ENCODE data around the gene ACACA.

Gene ACACA

GRCh38 chr17:37389160-37389559 is 17.5 kb downstream of the ACACA start:
- Histone ChIP-seq H3K4me1 (ENCODE audit: low read length) (peaks cover 11% of the 10 kb centered on the region), H2AFZ (ENCODE audit: low read length) (no peak overlapping the region), H3K9ac (ENCODE audit: low read length) (no peak overlapping the region), H3K9me3 (replicated peaks; ENCODE audit: insufficient read depth, low read length) (no peaks in the 10 kb centered on the region), H3K79me2 (ENCODE audit: low read length) (no peaks in the 10 kb centered on the region), H3K4me3 (ENCODE audit: low read length) (no peak overlapping the region), H3K27me3 (replicated peaks; ENCODE audit: insufficient read depth, low read length) (no peaks in the 10 kb centered on the region), H3K36me3 (replicated peaks; ENCODE audit: insufficient read depth, low read length) (no peaks in the 10 kb centered on the region), H3K27ac (ENCODE audit: low read length) (no peak overlapping the region), H3K9me2 (replicated peaks; ENCODE audit: insufficient read depth, low read length) (no peaks in the 10 kb centered on the region), H4K20me1 (ENCODE audit: insufficient read depth, low read length) (no peaks in the 10 kb centered on the region), H3F3A (ENCODE audit: insufficient read depth, low read length) (no peaks in the 10 kb centered on the region), H3K4me2 (ENCODE audit: low read depth, low read length) (no peak overlapping the region)
- DNase-seq = no peak
- no peak for TF ChIP-seq EZH2phosphoT487 (IDR thresholded peaks at IDR 0.05; ENCODE audit: low read length)
- TF ChIP-seq EZH2 (optimal IDR thresholded peaks at IDR 0.05; ENCODE audit: low read depth, low read length) = no peak
- TF ChIP-seq, protein P1, sequence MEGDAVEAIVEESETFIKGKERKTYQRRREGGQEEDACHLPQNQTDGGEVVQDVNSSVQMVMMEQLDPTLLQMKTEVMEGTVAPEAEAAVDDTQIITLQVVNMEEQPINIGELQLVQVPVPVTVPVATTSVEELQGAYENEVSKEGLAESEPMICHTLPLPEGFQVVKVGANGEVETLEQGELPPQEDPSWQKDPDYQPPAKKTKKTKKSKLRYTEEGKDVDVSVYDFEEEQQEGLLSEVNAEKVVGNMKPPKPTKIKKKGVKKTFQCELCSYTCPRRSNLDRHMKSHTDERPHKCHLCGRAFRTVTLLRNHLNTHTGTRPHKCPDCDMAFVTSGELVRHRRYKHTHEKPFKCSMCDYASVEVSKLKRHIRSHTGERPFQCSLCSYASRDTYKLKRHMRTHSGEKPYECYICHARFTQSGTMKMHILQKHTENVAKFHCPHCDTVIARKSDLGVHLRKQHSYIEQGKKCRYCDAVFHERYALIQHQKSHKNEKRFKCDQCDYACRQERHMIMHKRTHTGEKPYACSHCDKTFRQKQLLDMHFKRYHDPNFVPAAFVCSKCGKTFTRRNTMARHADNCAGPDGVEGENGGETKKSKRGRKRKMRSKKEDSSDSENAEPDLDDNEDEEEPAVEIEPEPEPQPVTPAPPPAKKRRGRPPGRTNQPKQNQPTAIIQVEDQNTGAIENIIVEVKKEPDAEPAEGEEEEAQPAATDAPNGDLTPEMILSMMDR (IDR thresholded peaks at IDR 0.05; ENCODE audit: low read length) = no peak

DNA sequence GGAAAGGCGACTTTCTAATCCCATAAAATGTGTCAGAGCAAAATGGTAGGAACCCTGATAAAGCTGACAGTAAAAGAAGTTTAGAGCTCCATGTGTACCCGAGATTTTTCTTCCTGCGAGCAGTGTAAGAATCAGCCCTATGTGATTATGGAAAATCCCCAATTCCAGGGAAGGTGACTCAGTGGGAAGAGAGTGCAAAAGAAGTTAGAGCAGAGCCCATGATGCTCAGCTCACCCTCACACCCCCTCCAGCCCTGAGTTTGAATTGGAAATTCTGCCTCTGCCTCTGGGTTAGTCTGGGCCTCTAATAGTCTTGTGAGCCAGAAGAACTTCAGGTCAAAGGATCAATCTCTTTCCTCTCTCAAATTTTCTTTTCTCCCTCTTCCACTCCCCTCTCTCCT is 18.4 kb downstream of the ACACA start:
- peaks cover 11% of the 10 kb centered on the region for H3K4me1 ChIP-seq (ENCODE audit: low read length)
- no peak for DNase-seq
- no peak overlapping the region for H3K27ac ChIP-seq (ENCODE audit: low read length)
- no peak overlapping the region for H3K4me2 ChIP-seq (ENCODE audit: low read depth, low read length)
- no peak overlapping the region for H3K9ac ChIP-seq (ENCODE audit: low read length)
- no peaks in the 10 kb centered on the region for H3F3A ChIP-seq (ENCODE audit: insufficient read depth, low read length)
- H3K9me3 ChIP-seq (replicated peaks; ENCODE audit: insufficient read depth, low read length) = no peaks in the 10 kb centered on the region
- no peaks in the 10 kb centered on the region for H3K79me2 ChIP-seq (ENCODE audit: low read length)
- H3K27me3 ChIP-seq (replicated peaks; ENCODE audit: insufficient read depth, low read length) = no peaks in the 10 kb centered on the region
- H4K20me1 ChIP-seq (ENCODE audit: insufficient read depth, low read length) = no peaks in the 10 kb centered on the region
- no peak for TF ChIP-seq EZH2 (optimal IDR thresholded peaks at IDR 0.05; ENCODE audit: low read depth, low read length)
- no peak for TF ChIP-seq EZH2phosphoT487 (IDR thresholded peaks at IDR 0.05; ENCODE audit: low read length)
- TF ChIP-seq, protein P1 (IDR thresholded peaks at IDR 0.05; ENCODE audit: low read length) = no peak
- no peak overlapping the region for H2AFZ ChIP-seq (ENCODE audit: low read length)
- H3K4me3 ChIP-seq (ENCODE audit: low read length) = no peak overlapping the region
- H3K9me2 ChIP-seq (replicated peaks; ENCODE audit: insufficient read depth, low read length) = no peaks in the 10 kb centered on the region
- no peaks in the 10 kb centered on the region for H3K36me3 ChIP-seq (replicated peaks; ENCODE audit: insufficient read depth, low read length)

GRCh38 chr17:37386462-37386861 is 20.2 kb downstream of the ACACA start:
- Histone ChIP-seq H3K36me3 (replicated peaks; ENCODE audit: insufficient read depth, low read length) (no peaks in the 10 kb centered on the region), H3K9ac (ENCODE audit: low read length) (no peak overlapping the region), H3K4me3 (ENCODE audit: low read length) (no peak overlapping the region), H3K4me2 (ENCODE audit: low read depth, low read length) (no peak overlapping the region), H3F3A (ENCODE audit: insufficient read depth, low read length) (no peaks in the 10 kb centered on the region), H3K27me3 (replicated peaks; ENCODE audit: insufficient read depth, low read length) (no peaks in the 10 kb centered on the region), H3K9me3 (replicated peaks; ENCODE audit: insufficient read depth, low read length) (no peaks in the 10 kb centered on the region), H3K79me2 (ENCODE audit: low read length) (no peaks in the 10 kb centered on the region), H3K9me2 (replicated peaks; ENCODE audit: insufficient read depth, low read length) (no peaks in the 10 kb centered on the region), H4K20me1 (ENCODE audit: insufficient read depth, low read length) (no peaks in the 10 kb centered on the region), H3K4me1 (ENCODE audit: low read length) (no peaks in the 10 kb centered on the region), H3K27ac (ENCODE audit: low read length) (no peak overlapping the region), H2AFZ (ENCODE audit: low read length) (no peak overlapping the region)
- no peak for DNase-seq
- TF ChIP-seq EZH2phosphoT487 (IDR thresholded peaks at IDR 0.05; ENCODE audit: low read length) = no peak
- TF ChIP-seq, protein P1 (IDR thresholded peaks at IDR 0.05; ENCODE audit: low read length) = no peak
- no peak for TF ChIP-seq EZH2 (optimal IDR thresholded peaks at IDR 0.05; ENCODE audit: low read depth, low read length)

All from MM.1S (cell line).